ENCODE measurements around the gene TAL2.

TAL2 gene

DNA sequence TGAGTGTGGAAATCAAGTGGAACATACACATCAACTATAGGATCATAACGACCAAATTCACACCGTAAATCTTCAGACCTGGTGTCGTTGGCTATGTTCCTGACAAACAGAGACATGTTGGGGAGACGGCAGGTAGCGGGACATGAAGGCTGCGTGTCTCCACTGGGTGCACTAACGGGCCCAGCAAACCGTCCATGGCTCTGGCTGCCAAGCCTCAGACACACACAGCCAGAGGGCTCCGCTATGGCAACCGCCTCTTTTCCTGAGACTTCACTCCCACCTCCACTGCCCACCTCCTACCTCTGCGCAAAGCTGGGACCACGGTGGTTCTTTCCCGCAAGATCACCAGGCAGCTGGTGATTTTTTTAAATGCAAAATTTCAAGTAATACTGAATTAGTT, 48.4 kb downstream of the TAL2 start:
- DNase-seq (ENCODE audit: low spot score) = no peak

DNA sequence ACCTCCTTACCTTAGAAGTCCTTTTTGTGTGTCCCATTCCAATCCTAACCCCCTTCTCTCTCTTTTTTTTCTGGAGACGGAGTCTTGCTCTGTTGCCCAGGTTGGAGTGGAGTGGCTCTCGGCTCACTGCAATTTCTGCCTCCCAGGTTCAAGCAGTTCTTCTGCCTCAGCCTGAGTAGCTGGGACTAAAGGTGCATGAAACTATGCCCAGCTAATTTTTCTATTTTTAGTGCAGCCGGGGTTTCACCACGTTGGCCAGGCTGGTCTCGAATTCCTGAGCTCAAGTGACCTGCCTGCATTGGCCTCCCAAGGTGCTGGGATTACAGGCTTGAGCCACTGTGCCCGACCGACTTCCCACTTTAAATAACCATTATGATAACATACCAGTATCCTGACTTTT, 49.6 kb downstream of the TAL2 start:
- DNase-seq (ENCODE audit: low spot score) = no peak

- no peak for DNase-seq (ENCODE audit: low spot score)
Measured at GRCh38 chr9:105712297-105712696, 50.0 kb downstream of the TAL2 start.
